Lung microvascular endothelial cell (primary cell): Measurements from ENCODE around the gene KRTAP5-8. TPM values are rescaled to one million over a fixed set of nuclear protein-coding genes. Genes with fewer than 3 reads are reported as not detected.
"Not testable (repeated sequence)": the region's sequence is repeated elsewhere in the genome, so short reads cannot be mapped to it uniquely, and the experiment has no call there.

Source experiments
- DNase-seq, 2 donors: peaks; one replicate each; pipeline versions ENCODE4 v3.0.0 to v3.0.0-alpha.2; 2010; ENCODE audit warnings: low read depth in 2 of 2
- total RNA-seq: library from RNA; depleted of rRNA; stranded (reverse); fragments of >200 nt; gene quantifications from 2 replicates; pipeline ENCODE4 v1.2.1, GENCODE V29; 2014

The KRTAP5-8 gene
- total RNA-seq, 1 donor from 2014 or later = not detected

DNA sequence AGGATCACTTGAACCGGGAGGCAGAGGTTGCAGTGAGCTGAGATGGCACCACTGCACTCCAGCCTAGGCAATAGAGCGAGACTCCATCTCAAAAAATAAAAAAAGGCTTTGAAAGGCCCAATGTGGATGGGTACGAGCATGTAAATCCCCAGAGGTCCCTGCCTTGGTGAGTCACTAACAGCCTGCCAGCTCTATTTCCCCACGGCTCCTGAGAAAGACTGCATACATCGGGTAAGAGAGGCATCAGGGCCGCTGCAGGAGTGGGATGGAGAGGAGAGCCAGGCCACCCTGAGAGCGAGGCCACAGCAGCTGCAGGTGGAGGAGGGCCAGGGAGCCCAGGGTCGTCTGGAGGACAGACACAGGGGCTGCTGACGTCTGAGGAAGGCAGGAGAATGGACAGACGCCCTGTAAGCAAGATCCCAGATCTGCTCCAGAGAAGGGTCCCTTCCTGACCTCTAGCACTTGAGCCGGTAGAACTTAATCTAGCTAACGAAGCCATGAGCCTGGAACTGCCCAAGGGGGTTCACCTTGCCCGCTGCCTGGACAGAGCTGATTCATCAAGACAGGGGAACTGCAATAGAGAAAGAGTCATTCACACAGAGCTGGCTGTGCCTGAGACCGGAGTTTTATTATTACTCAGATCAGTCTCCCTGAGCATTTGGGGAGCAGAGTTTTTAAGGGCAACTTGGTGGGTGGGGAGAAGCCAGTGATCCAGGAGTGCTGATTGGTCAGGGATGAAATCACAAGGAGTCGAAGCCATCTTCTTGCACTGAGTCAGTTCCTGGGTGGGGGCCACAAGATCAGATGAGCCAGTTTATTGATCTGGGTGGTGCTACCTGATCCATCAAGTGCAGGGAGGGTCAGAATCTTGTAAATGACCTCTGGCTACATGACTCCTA lies 5.3 kb downstream of the KRTAP5-8 start:
- no peak for DNase-seq

DNA sequence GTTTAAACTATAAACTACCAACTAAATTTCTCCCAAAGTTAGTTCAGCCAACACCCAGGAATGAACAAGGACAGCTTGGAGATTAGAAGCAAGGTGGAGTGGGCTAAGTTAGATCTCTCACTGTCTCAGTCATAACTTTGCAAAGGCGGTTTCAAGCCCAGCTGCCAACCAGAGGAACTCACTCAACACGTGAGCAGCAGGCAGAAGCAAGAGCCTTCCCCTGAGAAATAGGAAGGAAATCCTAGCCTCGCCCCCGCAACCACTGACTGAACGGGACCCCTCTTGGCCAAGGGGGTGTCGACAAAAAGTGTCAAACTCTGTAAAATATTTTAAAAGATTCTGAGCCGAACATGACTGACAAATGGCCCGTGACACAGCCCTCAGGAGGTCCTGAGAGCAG lies 6.0 kb downstream of the KRTAP5-8 start:
- no peak for DNase-seq

DNA sequence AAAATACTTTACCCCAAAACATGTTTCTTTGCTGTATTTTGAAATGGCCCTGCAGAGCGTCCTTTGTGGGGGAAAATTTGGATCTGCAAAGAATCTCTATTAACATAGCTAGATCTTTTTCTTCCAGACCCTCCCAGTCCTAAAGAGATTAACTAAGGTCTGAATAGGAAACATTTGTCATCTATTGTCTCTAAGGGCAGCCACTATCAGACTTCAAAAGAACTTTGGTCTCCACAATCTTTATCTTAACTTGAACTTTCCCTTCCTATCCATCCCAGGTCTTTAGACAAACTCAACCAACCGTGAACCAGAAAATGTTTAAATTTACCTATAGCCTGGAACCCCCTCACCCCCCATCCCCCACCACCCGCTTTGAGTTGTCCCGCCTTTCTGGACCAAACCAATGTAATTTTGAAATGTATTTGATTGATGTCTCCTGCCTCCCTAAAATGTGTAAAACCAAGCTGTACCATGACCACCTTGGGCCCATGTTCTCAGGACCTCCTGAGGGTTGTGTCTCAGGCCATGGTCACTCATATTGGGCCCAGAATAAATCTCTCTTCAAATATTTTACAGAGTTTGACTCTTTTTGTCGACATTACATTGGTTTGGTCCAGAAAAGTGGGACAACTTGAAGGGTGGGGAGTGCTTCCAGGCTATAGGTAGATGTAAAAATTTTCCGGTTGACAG lies 6.8 kb downstream of the KRTAP5-8 start:
- no peak for DNase-seq

- DNase-seq = no peak
Measured at GRCh38 chr11:71545405-71545966, 7.7 kb downstream of the KRTAP5-8 start.

GRCh38 chr11:71548120-71548519 lies 10.3 kb downstream of the KRTAP5-8 start, which contains the start of gene KRTAP5-9:
Gene KRTAP5-9 (plus strand): TSS chr11:71548420. CDS start chr11:71548658, 238 bp downstream.
- DNase-seq = no peak

DNA sequence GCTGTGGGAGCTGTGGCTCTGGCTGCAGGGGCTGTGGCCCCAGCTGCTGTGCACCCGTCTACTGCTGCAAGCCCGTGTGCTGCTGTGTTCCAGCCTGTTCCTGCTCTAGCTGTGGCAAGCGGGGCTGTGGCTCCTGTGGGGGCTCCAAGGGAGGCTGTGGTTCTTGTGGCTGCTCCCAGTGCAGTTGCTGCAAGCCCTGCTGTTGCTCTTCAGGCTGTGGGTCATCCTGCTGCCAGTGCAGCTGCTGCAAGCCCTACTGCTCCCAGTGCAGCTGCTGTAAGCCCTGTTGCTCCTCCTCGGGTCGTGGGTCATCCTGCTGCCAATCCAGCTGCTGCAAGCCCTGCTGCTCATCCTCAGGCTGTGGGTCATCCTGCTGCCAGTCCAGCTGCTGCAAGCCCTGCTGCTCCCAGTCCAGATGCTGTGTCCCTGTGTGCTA lies 10.9 kb downstream of the KRTAP5-8 start:
- DNase-seq = no peak

DNA sequence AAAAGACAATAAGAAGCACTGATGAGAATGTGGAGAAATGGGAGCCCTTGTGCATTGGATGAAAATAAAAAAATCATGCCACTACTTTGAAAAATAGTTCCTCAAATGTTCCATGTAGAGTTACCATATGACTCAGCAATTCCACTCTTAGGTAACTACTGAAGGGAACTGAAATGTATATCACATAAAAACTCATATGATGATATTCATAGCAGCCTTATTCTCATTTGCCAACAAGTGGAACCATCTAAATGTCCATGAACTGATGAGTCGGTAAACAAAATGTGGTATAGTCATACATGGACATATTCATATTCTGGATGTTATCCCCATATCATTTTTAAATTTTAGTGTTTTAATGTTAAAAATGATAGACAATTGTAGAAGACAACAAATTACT lies 13.9 kb downstream of the KRTAP5-8 start:
- no peak for DNase-seq

DNA sequence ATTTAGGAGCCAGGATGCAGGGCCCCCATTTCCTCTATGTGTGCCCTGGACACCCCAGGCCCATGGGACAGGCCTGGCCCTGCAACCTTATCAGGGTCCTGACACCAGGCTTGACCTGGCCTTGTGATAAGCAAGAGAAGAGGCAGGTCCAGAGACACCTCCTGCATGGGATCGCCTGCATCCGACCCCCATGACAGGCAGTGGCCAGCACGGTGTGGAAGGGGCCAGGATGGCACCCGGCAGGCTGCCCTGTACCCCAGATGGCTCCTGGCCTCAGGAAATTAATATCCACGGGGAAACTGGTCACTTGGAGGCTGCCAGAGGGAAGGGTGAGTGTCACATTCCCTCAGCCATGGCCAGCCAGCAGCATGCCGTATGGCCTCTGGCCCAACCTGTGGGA lies 17.2 kb downstream of the KRTAP5-8 start:
- DNase-seq = no peak

DNA sequence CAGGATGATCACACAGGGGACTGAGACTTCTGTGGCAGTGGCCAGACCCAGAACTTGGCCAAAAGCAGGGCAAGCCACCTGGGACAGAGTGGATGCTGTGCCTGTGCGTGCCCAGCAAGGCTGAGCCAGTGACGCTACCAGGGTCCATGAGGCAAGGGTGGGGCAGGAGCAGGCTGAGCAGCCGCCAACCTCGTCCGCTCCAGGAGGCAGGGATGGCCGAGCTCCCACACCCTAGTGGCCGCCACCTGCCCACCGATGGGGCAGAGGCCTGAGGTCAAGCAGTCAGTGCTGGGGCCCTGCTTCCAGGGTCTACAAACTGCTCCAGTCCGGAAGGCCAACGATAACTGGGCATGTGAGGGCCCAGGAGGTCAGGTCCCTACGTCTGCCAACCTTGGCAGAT lies 17.7 kb downstream of the KRTAP5-8 start:
- no peak for DNase-seq

- DNase-seq = no peak
Measured at GRCh38 chr11:71556018-71556417, 18.2 kb downstream of the KRTAP5-8 start.

- no peak for DNase-seq
Measured at GRCh38 chr11:71557257-71557656, 19.4 kb downstream of the KRTAP5-8 start.

DNA sequence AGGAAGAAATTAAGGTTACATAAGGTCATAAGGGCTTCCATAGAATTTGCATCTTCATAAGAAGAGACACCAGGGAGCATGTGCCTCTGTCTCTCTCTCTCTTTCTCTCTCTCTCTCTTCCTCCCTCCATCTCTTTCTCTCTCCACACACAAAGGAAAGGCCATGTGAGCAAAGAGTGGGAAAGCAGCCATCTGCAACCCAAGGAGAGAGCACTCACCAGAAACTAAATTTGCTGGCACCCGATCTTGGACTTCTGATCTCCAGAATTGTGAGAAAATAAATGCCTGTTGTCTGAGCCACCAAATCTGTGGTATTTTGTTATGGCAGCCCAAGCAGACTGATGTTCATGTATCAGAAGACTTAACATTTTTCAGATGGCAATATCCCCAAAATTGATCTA lies 21.2 kb downstream of the KRTAP5-8 start:
- no peak for DNase-seq

DNA sequence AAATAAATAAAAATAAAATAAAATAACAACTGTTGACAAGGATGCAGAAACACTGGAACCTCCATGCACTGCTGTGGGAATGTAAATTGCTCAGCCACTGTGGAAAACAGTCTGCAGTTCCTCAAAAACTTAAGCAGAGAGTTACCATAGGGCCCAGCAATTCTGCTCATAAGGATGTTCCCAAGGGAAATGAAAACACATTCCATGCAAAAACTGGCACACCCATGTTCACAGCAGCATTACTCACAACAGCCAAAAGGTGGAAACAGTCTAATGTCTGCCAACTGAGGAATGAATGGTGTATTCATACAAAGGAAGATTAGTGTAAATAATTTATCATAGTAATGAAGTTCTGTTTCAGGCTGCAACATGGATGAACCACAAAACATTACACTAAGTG lies 24.3 kb downstream of the KRTAP5-8 start:
- DNase-seq = no peak

DNA sequence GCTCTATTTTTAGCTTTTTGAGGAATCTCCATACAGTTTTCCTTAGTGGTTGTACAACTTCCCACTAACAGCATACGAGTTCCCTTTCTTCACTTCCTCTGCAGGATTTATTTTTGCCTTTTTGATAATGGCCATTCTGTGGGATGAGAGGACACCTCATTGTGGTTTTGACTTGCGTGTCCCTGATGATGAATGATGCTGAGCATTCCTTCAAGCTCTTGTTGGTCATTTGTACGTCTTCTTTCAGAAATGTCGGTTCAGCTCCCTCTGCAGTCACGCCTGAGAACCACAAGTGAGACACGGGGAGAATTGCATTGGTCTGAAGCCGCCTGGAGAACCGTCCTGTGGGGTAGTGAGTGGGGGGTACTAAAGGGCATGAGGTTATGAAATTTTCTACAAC lies 25.6 kb downstream of the KRTAP5-8 start:
- peak; percentile 71 to 81 for DNase-seq

GRCh38 chr11:71564430-71564829 lies 26.6 kb downstream of the KRTAP5-8 start:
- no peak for DNase-seq

GRCh38 chr11:71565263-71565662 lies 27.4 kb downstream of the KRTAP5-8 start, which contains the start of gene KRTAP5-10:
Gene KRTAP5-10 (plus strand): TSS chr11:71565563. CDS start chr11:71565588, 25 bp downstream.
- DNase-seq = no peak

- DNase-seq = peak in 1 of 2 donors; percentile 15
Measured at GRCh38 chr11:71566081-71566620, 28.3 kb downstream of the KRTAP5-8 start.

DNA sequence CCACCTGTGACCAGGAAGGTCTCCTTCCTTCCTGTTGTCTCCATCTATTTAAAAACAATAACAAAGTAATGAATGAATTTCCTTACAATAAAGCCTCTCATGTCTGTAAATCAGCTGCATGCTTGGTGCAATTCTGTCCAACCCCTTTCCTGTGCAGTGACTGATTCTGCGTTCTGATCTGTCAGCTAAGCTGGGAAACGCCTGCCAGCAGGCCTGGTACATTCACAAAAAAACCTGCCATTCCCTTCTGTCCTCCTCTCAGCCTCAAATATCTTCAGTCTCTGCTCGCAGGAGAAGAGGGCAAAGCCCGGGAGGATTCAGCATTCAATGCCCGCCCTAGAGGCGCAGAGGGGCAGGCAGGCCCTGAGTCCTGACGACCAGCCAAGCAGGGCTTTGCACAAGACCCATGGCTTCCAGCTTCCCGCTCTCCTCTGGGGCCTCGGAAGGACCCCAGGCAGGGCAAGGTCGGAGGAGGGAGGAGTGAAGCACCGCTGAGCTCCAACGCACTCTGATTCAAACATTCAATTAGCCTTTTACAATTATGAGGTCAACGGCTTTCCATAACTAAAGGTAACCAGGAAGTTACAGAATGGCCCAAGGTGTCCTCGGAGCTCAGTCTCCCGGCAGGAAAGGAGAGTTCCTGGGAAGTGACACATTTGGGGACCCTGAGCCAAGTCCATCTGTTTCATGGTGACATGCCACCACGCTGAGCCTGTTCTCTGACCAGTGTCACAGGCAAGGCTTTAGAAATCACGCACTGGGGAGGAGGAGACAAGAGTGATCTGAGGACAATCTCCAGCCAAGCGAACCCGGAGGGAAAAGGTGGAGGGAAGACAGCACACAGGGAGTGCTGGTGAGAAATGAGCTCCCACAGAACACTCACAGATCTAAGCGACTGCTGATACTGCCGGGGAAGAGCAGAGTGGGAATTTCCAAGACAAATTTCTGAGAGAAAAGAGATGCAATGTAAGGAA lies 29.1 kb downstream of the KRTAP5-8 start:
- not testable (repeated sequence) for DNase-seq

DNA sequence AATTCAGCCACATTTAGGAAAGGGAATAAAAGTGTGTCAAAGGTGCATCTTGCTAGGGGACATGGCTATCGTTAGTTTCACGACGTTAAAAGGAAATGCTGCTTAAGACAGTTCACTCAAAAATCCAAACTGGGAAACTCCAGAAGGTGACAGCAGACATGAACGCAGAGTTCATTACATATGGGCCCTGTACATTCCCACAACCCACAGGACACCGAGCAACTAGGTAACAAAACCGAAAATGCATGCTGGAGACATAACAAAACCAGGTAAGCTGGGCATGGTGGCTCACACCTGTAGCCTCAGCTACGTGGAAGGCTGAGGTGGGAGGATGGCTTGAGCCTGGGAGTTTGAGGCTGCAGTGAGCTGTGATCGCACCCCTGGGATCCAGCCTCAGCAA lies 29.8 kb downstream of the KRTAP5-8 start:
- DNase-seq = not testable (repeated sequence)

DNA sequence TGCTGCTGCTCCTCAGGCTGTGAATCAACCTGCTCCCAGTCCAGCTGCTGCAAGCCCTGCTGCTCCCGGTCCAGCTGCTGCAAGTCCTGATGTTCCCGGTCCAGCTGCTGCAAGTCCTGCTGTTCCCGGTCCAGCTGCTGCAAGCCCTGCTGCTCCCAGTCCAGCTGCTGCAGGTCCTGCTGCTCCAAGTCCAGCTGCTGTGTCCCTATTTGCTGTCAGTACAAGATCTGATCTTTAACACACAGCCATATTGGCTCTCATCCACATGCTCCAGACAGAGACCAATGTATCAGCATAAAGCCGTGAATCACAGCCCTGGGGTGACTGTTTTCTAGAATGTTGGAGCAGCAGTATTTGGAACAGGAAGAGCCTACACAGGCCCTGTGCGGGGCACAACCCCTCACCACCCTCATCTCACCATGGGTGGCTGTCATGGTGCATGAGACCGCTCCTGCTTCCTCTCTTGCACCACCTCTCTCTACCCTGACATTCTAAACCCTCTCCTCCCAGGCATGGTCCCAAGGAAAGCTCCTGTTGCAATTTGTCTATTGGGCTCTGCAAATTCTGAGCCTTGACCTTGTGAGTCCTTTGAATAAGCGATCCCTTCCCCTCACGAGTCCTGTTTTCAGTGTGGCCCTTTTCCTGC lies 31.0 kb downstream of the KRTAP5-8 start:
- no peak for DNase-seq
